Lung microvascular endothelial cell (primary cell): ENCODE data around the gene LIN7B. TPM values are rescaled to one million over a fixed set of nuclear protein-coding genes. Genes with fewer than 3 reads are reported as not detected.
A peak's percentile ranks its signal among the peaks of the same experiment; 100 is the strongest.

ENCODE experiments used
- DNase-seq, 2 donors: peaks; one replicate each; pipeline versions ENCODE4 v3.0.0 to v3.0.0-alpha.2; 2010; ENCODE audit warnings: low read depth in 2 of 2
- total RNA-seq: library from RNA; depleted of rRNA; stranded (reverse); fragments of >200 nt; gene quantifications from 2 replicates; pipeline ENCODE4 v1.2.1, GENCODE V29; 2014

Gene LIN7B
- total RNA-seq: 1.6 and 2.2 TPM in 2 replicates

DNA sequence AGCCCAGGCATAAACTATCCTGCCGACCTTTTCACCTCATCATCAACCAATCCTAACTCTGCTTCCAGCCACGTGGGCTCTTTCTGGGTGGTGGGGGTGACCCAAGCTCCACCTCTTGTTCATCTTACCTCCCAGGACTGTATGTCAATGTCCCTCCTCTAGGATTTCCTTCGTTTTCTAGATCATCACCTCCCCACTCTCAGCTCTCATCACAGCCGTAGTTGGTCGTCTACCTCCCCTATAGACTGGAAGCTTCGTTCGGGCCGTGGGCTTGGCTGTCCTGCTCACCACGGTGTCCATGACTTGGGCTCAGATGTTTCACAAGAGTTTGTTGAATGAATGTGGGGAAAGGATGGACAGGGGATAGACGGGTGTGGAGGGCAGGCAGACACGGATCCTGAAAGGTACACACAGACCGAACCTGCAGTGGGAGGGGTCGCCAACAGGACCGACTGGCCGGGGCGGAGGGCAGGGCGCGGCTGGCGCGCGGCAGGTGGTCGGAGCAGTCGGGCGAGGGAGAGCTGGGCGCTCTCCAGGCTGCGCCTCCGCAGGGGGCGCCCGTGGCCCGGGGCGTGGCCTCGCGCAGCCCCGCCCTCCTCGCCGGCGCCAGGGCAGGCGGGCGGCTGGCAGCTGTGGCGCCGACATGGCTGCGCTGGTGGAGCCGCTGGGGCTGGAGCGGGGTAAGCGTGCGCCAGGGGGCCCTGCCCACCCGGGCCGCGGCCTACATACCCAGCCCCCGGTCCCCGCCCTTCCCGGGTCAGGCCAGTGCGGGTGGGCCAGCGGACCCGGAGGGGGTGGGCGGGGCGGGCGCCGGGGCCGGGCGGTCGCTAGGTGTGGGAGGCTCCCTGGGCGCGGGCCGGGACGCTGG is at the start of gene LIN7B:
LIN7B (plus strand) TSS at position 609 of the 868 bp plus-strand sequence; CDS start at position 644, 35 bp downstream.
- DNase-seq: peak; percentile 67 to 82

GRCh38 chr19:49064768-49065611 is 49.2 kb upstream of the LIN7B start, which contains the start of gene NTF4:
NTF4 (minus strand) TSS chr19:49064818; CDS start chr19:49061997, 2,821 bp downstream.
- DNase-seq: no peak

GRCh38 chr19:49065905-49066512 is 48.2 kb upstream of the LIN7B start:
- DNase-seq: no peak

- no peak for DNase-seq
Measured at GRCh38 chr19:49067554-49067953, 46.6 kb upstream of the LIN7B start.

DNA sequence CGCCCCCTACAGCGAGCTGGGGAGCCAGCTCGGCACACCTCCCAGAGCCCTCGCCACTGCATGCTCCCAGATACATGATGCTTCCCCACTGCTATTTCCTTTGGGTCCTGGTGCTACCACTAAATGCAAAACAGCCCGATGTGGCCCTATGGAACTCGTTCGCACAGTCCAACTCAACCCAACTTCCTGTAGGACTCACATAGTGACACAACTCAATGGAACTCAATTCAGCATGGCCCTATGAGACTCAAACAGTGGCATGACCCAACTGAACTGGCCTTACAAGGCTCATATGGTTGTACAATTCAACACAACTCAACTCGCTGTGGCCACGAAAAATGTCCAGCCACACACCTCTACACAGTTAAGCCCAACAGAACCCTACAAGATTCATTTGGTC is 45.1 kb upstream of the LIN7B start:
- no peak for DNase-seq

- DNase-seq: no peak
Measured at GRCh38 chr19:49070416-49070815, 43.8 kb upstream of the LIN7B start.

DNA sequence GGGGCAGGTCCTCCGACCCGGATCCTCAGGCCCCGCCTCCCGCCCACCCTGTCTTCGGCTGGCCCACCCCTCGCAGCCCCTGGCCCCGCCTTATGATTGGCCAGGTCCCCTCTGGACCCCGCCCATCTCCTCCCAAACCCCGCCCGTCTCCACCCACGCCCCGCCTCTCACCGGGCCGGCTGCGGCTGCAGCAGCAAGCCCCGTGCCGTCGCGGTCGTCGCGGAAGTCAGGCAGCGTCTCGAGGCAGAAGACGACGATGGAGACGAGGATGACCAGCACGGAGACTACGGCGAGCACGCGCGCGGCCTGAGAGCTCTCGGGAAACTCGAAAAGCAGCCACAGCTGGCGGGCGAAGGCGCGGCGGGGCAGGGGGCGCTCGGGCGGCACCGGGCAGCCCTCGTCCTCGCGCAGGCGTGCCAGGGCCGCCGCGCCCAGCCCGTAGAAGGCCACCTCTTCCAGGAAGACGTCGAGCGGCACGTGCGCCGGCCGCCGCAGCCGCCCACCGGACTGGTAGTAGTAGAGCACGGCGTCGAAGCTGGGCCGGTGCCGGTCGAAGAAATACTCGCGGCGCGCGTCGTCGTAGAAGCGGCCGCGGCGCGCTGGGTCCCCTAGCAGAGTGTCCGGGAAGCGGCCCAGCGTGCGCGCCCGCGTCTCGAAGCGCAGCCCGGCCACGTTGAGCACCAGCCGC is 42.2 kb upstream of the LIN7B start:
- no peak for DNase-seq

DNA sequence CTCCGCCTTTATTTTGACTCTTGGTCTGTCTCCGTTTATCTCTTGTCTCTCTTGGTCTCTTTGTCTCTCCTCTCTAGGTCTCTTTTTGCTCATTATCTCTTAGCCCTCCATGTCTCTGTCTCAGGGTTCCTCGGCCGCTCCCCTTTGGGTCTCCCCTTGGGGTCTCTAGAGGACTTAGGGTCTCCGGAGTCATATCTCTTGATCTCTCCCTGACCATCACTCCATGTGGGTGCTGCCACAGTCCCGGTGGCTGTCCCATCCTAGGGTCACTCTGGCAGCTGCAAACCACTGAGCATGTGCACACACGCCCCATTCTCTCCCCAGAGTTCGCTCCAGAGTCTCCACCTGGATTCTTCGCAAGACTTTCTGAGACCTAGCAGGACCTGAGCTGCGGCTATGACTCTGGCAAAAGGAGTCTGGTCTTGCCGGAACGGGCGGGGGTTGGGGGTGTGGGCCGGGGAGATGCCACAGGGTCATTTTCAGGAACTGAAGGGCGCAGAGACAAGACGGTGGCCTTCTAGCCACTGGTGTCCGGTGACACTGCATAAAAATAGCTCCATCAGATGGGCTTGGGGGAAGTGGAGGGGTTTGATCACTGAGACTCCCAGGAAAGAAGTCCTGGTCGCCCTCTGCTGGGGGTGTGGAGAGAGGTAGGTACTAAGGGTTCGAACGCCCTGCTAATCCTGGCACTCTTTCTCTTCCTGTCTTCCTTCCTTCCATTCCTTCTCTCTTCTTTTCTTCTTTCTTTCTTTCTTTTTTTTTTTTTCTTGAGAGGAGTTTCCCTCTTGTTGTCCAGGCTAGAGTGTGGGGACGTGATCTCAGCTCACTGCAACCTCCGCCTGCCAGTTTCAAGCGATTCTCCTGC is 40.4 kb upstream of the LIN7B start:
- no peak for DNase-seq

DNA sequence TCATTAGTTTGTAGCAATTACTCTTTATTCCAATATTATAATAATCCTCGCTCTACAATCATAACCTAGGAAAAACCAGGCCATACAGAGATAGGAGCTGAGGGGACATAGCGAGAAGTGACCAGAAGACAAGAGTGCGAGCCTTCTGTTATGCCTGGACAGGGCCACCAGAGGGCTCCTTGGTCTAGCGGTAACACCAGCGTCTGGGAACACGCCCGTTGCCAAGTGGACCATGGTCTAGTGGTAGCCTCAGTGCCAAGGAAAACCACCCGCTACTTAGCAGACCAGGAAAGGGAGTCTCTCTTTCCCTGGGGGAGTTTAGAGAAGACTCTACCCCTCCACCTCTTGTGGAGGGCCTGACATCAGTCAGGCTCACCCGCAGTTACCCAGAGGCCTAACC is 39.3 kb upstream of the LIN7B start:
- DNase-seq: peak; percentile 67 to 69

DNA sequence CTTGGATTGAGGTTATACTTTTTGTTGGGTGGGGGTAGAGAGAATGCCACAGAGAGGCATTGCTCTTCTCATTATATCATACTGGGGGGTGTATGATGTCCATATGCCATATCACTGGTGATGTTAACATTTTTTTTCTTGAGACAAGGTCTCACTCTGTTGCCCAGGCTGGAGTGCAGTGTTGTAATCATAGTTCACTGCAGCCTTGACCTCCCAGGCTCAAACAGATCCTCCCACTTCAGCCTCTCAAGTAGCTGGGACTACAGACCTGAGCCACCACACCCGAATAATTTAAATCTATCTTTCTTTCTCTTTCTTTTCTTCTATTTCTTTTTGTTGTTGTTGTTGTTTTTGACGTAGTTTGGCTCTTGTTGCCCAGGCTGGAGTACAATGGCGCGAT is 33.8 kb upstream of the LIN7B start:
- no peak for DNase-seq

- DNase-seq: no peak
Measured at GRCh38 chr19:49081273-49081672, 32.9 kb upstream of the LIN7B start.

GRCh38 chr19:49084206-49085019 is 29.8 kb upstream of the LIN7B start:
- no peak for DNase-seq

- DNase-seq: peak; percentile 100
Measured at GRCh38 chr19:49085020-49085867, 28.9 kb upstream of the LIN7B start, which contains the start of gene SNRNP70. SNRNP70 (plus strand) TSS chr19:49085451; CDS start chr19:49086415, 964 bp downstream.

DNA sequence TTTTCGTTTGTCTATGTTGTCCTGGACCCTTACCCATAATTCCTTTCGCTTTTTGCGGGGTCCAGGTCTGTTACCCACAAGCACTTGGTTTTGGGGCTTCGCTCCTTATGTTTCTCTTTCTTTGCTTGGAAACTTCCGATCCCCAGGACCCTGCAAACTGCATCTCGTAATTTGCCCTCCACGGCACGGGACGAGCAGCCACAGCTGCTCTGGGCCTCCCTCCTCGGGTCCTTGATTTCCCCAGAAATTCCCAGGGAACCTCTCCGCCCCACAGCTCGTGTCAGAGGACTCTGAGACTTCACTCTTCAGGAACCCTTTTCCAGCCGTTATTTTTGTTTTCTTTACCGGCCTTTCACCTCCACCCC is 28.3 kb upstream of the LIN7B start:
- DNase-seq: no peak

DNA sequence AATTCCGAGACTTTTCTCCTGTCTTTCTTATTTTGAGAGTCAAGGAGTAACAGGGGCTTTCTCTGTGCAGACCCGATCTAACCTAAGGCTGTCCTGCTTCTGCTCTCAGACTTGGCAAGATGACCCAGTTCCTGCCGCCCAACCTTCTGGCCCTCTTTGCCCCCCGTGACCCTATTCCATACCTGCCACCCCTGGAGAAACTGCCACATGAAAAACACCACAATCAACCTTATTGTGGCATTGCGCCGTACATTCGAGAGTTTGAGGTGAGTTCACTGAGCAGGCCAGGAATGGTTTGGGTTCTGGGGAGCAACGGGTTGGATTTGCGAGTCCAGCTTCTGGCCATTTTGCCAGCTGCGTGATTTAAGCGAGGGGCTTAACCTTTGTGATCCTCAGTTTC is 27.9 kb upstream of the LIN7B start:
- DNase-seq: no peak

GRCh38 chr19:49091391-49092038 is 22.7 kb upstream of the LIN7B start:
- DNase-seq: no peak

DNA sequence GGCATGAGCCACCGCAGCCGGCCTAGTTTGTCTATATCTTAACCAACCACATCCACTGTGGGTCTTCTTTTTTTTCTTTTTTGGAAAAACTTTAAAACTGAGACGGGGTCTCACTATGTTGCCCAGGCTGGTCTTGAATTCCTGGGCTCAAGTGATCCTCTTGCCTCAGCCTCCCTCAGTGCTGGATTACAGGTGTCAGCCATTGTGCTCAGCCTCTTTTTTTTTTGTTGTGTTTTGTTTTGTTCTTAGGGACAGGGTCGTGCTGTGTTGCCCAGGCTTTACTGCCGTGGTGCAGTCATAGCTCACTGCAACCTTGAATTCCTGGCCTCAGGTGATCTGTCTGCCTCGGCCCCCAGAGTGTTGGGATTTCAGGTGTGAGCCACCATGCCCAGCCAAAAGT is 21.5 kb upstream of the LIN7B start:
- no peak for DNase-seq
